K562 (cell line): ENCODE data around the gene FDX2. TPM values are rescaled to one million over a fixed set of nuclear protein-coding genes. Genes with fewer than 3 reads are reported as not detected.
A peak's percentile ranks its signal among the peaks of the same experiment; 100 is the strongest.

Experiments
- ATAC-seq: fragments of 200-7000 bp; cut with Tn5 transposase; 3 replicates; pipeline ENCODE4 v1.9.1; 2020; ENCODE audit warnings: moderate library complexity
- BruUV-seq: library from RNA; stranded (reverse); fragments of 400-500 nt; replicated peaks from 2 replicates; lab custom pipeline; 2021; lab: Mats Ljungman, UMichigan
- CTCF ChIA-PET: fragments of 300-600 bp; formaldehyde crosslinking; extraction: SDS; loops from one replicate; lab custom pipeline; 2021; ENCODE audit warnings: low intra/inter-chr PET ratio; lab: Yijun Ruan, JAX
- POLR2A ChIA-PET: fragments of 300-600, 350-650 bp; sonication (Branson Sonifier 250); formaldehyde crosslinking; extraction: SDS; loops from one replicate; lab custom pipeline; 2021; ENCODE audit warnings: antibody characterized with exemption, inconsistent platforms; lab: Yijun Ruan, JAX
- DNase-seq, 4 experiments: peaks; one replicate each; pipeline versions ENCODE4 v3.0.0 to v3.0.0-alpha.2; 2011 to 2018; ENCODE audit warnings: low spot score in 3 of 4, mixed read lengths in 3 of 4; ENCODE audit errors: extremely low read depth in 1 of 4
- FAIRE-seq: peaks from 2 replicates; lab custom pipeline; 2011; peaks lifted over from hg19 to GRCh38; lab: Jason Lieb, UNC
- H2AFZ ChIP-seq: 2 replicates; pipeline ENCODE4 v1.6.0; 2011; ENCODE audit warnings: low read depth, low read length, control low read depth, inconsistent platforms
- H3K27ac ChIP-seq: fragments of 200-600 bp; 3 replicates; pipeline ENCODE4 v1.8.0; 2011; ENCODE audit warnings: low read depth, mild to moderate bottlenecking, control low read depth, inconsistent platforms, low read length, moderate library complexity, mixed read lengths; ENCODE audit errors: extremely low read depth
- H3K27me3 ChIP-seq, 2 experiments: fragments of 300-600 bp in 1 of 2; 2 replicates in 1 of 2; 3 replicates in 1 of 2; pipeline versions ENCODE4 v1.6.0 to v1.8.0; 2011; ENCODE audit warnings: inconsistent platforms in 2 of 2, low read length in 2 of 2, mild to moderate bottlenecking in 1 of 2, mixed read lengths in 1 of 2, moderate library complexity in 1 of 2; ENCODE audit not compliant: control insufficient read depth in 2 of 2, insufficient read depth in 2 of 2
- H3K36me3 ChIP-seq: fragments of 300-600 bp; 3 replicates; pipeline ENCODE4 v1.8.0; 2011; ENCODE audit warnings: mild to moderate bottlenecking, low read length, inconsistent platforms; ENCODE audit not compliant: control insufficient read depth, insufficient read depth
- H3K4me1 ChIP-seq, 2 experiments: fragments of 200-600 bp in 1 of 2; replicated peaks in 1 of 2; 2 replicates in 1 of 2; 3 replicates in 1 of 2; pipeline versions ENCODE4 v1.5.1 to v1.8.0; 2011; ENCODE audit warnings: inconsistent platforms in 2 of 2, low read length in 2 of 2, mild to moderate bottlenecking in 1 of 2, mixed read lengths in 1 of 2, moderate library complexity in 1 of 2; ENCODE audit not compliant: control insufficient read depth in 2 of 2, insufficient read depth in 2 of 2
- H3K4me2 ChIP-seq: 2 replicates; pipeline ENCODE4 v1.6.1; 2011; ENCODE audit warnings: low read length, control low read depth, inconsistent platforms, mixed read lengths; ENCODE audit not compliant: insufficient read depth
- H3K4me3 ChIP-seq: fragments of 200-600 bp; sonication (generic), shearing (Covaris generic); 2 replicates; pipeline ENCODE4 v1.5.1; 2016; ENCODE audit warnings: control low read depth, inconsistent platforms
- H3K79me2 ChIP-seq: fragments of 200-600 bp; 3 replicates; pipeline ENCODE4 v1.8.0; 2011; ENCODE audit warnings: low read length, inconsistent platforms; ENCODE audit not compliant: control insufficient read depth, insufficient read depth
- H3K9ac ChIP-seq, 2 experiments: 2 replicates each; pipeline versions ENCODE4 v1.6.0 to v1.6.1; 2011; ENCODE audit warnings: low read depth in 2 of 2, low read length in 2 of 2, control low read depth in 1 of 2, inconsistent platforms in 1 of 2, mild to moderate bottlenecking in 1 of 2, mixed read lengths in 1 of 2; ENCODE audit not compliant: insufficient read depth in 1 of 2
- H3K9me1 ChIP-seq: one replicate; pipeline ENCODE4 v1.6.0; 2011; ENCODE audit warnings: inconsistent platforms, mild to moderate bottlenecking, low read length, moderate library complexity; ENCODE audit not compliant: control insufficient read depth, insufficient read depth
- H3K9me3 ChIP-seq: replicated peaks from 2 replicates; pipeline ENCODE4 v1.5.1; 2011; ENCODE audit warnings: low read depth, low read length, inconsistent platforms; ENCODE audit not compliant: control insufficient read depth, insufficient read depth
- H4K20me1 ChIP-seq: replicated peaks from 2 replicates; pipeline ENCODE4 v1.6.1; 2011; ENCODE audit warnings: low read length, inconsistent platforms, mixed read lengths; ENCODE audit not compliant: control insufficient read depth, insufficient read depth
- GABPB1 ChIP-seq: sonication (generic); formaldehyde crosslinking; IDR thresholded peaks from 2 replicates; pipeline ENCODE4 v1.8.0; 2022; ENCODE audit warnings: mild to moderate bottlenecking, missing genetic modification reagents
- ZBTB33 ChIP-seq: sonication (generic); formaldehyde crosslinking; IDR thresholded peaks from 2 replicates; pipeline ENCODE4 v1.8.1; 2023; ENCODE audit warnings: mild to moderate bottlenecking, missing genetic modification reagents
- ZBTB7A ChIP-seq: IDR thresholded peaks from 2 replicates; pipeline ENCODE4 v1.6.1; 2011; ENCODE audit warnings: low read depth, mild to moderate bottlenecking, low read length, moderate library complexity, borderline replicate concordance; ENCODE audit not compliant: control insufficient read depth
- WGBS: fragments of 100-300 bp; shearing (Covaris generic); methylation state at CpG from one replicate; pipeline ENCODE4 v1.1.6; 2016; ENCODE audit warnings: low coverage, mixed read lengths; ENCODE audit not compliant: insufficient coverage; ENCODE audit errors: missing lambda C conversion rate; 5-methylcytosine and 5-hydroxymethylcytosine counted together
- in situ Hi-C: fragments of 300-500 bp; cut with MboI; formaldehyde crosslinking; loops from 4 replicates; pipeline ENCODE4 v1.15.0; 2018; ENCODE audit warnings: inconsistent platforms, mixed read lengths
- intact Hi-C: fragments of 100-400 bp; cut with micrococcal nuclease; formaldehyde crosslinking; loops from 2 replicates; pipeline ENCODE4 v1.14.2; 2022
- polyA plus RNA-seq, 8 experiments: library from polyadenylated mRNA; depleted of rRNA in 4 of 8; stranded (reverse) in 5 of 8; unstranded in 3 of 8; fragments of >200 nt; fragmentation: Nextera tagmentation in 2 of 8; fragmentation: Illumina TruSeq in 1 of 8; extraction: Ambion mirVana in 2 of 8; extraction: Trizol in 1 of 8; gene quantifications; 2 replicates each; pipeline versions ENCODE4 v1.2.1 to v1.2.3, GENCODE V29; 2011 to 2014; ENCODE audit warnings: inconsistent platforms in 1 of 8, missing spikeins in 1 of 8
- total RNA-seq, 7 experiments: library from RNA; depleted of rRNA in 6 of 7; stranded (reverse); fragments of >200 nt in 6 of 7; fragmentation: Illumina TruSeq in 2 of 7; extraction: Trizol in 2 of 7; gene quantifications; 2 replicates each; pipeline versions ENCODE4 v1.2.1 to v1.2.3, GENCODE V29; 2011 to 2021; ENCODE audit warnings: low replicate concordance in 1 of 7

FDX2 gene
- total and polyA plus RNA-seq, 9 of the 15 experiments (the other 6 are each of a cell fraction or from before 2014, with no cell fraction given), result 2.5 to 49.8 (median 29.7) TPM

GRCh38 chr19:10317045-10317856 lies 1.4 kb upstream of the FDX2 start:
- CTCF ChIA-PET, result no interaction called here
- intact Hi-C loops, result no loop called here

More at GRCh38 chr19:10317045-10317856, 1.4 kb upstream of the FDX2 start:
- Histone ChIP-seq H3K9ac (peak overlapping the region in 1 of 2 experiments; percentile 96; a peak in 1 of 4 replicates), H3K27me3 (no peaks in the 10 kb centered on the region), H3K27ac (no peak overlapping the region), H3K79me2 (peaks cover 23% of the 10 kb centered on the region), H4K20me1 (0 out of 2 replicates have a peak, but pooled peaks cover 8% of the 10 kb centered on the region), H3K9me3 (no peaks in the 10 kb centered on the region), H3K9me1 (no peaks in the 10 kb centered on the region), H2AFZ (no peak overlapping the region), H3K4me1 (peaks cover 16 to 56% of the 10 kb centered on the region in 2 experiments), H3K4me3 (no peak overlapping the region), H3K36me3 (peaks cover 73% of the 10 kb centered on the region; the same call in 2 of the 3 replicates), H3K4me2 (no peak overlapping the region)
- DNase-seq (no peak), ATAC-seq (no peak), FAIRE-seq (no peak)
- BruUV-seq, result no TSS peak
- POLR2A ChIA-PET, result interaction anchor here (0.6 to 3.3 kb wide), 5 partner anchors 8 to 47 kb away, joined by 3 to 19 read pairs (median 7); partner anchors contain the start of genes ICAM1 and RAVER1
- 80% methylated on average over 16 of the region's 29 CpGs for WGBS
- TF ChIP-seq ZBTB33 (CRISPR knock-in tag) (0 out of 2 replicates have a peak, but pooled peaks have one; percentile 32), GABPB1 (CRISPR knock-in tag) (no peak), ZBTB7A (peak; percentile 19; the same call in 1 of the 2 replicates)
- in situ Hi-C loops, result no loop called here
